ENCODE data around the gene TBX19. TPM values are rescaled to one million over a fixed set of nuclear protein-coding genes. Genes with fewer than 3 reads are reported as not detected.

TBX19 gene
- total RNA-seq, 5 donors from 2014 or later (not counting 1 experiment from before 2014, with no cell fraction given), result 2.8 to 3.9 (median 3.5) TPM

DNA sequence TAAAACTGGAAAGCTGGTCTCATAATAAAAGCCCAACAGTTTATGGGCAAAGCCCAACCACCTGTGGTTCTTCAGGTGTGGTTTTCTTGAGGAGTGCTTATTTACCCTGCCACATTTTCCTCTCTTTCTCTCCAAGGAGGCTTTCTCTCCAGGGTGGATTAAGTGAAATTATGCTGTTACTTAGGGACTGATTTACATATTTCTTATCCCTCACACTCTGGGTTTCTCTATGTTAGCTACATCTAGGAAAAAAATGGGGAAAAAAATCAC lies 4.8 kb downstream of the TBX19 start:
- H3K36me3 ChIP-seq (ENCODE audit: control insufficient read depth in 2 of 2, extremely low read depth in 1 of 2, insufficient read depth in 1 of 2, low read length in 1 of 2), result no peaks in the 10 kb centered on the region
- no peak for ATAC-seq (replicated peaks in 1 of 4)

GRCh38 chr1:168285971-168286927 lies 5.6 kb downstream of the TBX19 start:
- Mint-ChIP-seq H3K27ac (no peak overlapping the region), H3K27me3 (no peaks in the 10 kb centered on the region), H3K36me3 (peaks cover 19% of the 10 kb centered on the region), H3K4me1 (peaks cover 16 to 23% (median 22%) of the 10 kb centered on the region in 3 donors), H3K4me3 (no peak overlapping the region), H3K9me3 (no peaks in the 10 kb centered on the region)
- Histone ChIP-seq H3K27ac (ENCODE audit: low read length) (no peak overlapping the region), H3K27me3 (replicated peaks in 1 of 2; ENCODE audit: control insufficient read depth in 2 of 2, extremely low read depth in 1 of 2, insufficient read depth in 2 of 2, low read length in 1 of 2) (no peaks in the 10 kb centered on the region), H3K4me1 (ENCODE audit: control insufficient read depth in 1 of 2, extremely low read depth in 1 of 2, insufficient read depth in 2 of 2, low read length in 2 of 2) (no peaks in the 10 kb centered on the region), H3K36me3 (ENCODE audit: control insufficient read depth in 2 of 2, extremely low read depth in 1 of 2, insufficient read depth in 1 of 2, low read length in 1 of 2) (no peaks in the 10 kb centered on the region), H3K9me3 (no peaks in the 10 kb centered on the region), H3K4me3 (ENCODE audit: control insufficient read depth in 1 of 2, extremely low read depth in 1 of 2, low read length in 1 of 2) (no peak overlapping the region)
- WGBS (ENCODE audit: insufficient coverage), result no CpG with 5 or more reads among the region's 4 CpGs
- ChIA-PET CTCF (interaction anchor here in 1 of 2 donors (0.6 kb wide), 1 partner anchor 404 kb away, joined by 4 read pairs; no protein-coding TSS in a partner anchor), POLR2A (interaction anchor here in 1 of 2 donors (0.5 kb wide), 1 partner anchor 1166 kb away, joined by 5 read pairs; no protein-coding TSS in a partner anchor)
- ATAC-seq (replicated peaks in 1 of 4) (no peak), DNase-seq (no peak)

More for the DNA sequence above, 4.8 kb downstream of the TBX19 start:
- Mint-ChIP-seq H3K36me3 (peaks cover 25% of the 10 kb centered on the region), H3K4me3 (no peak overlapping the region), H3K9me3 (no peaks in the 10 kb centered on the region), H3K4me1 (peaks cover 16 to 23% (median 22%) of the 10 kb centered on the region in 3 donors), H3K27ac (no peak overlapping the region), H3K27me3 (no peaks in the 10 kb centered on the region)
- no peaks in the 10 kb centered on the region for H3K27me3 ChIP-seq (replicated peaks in 1 of 2; ENCODE audit: control insufficient read depth in 2 of 2, extremely low read depth in 1 of 2, insufficient read depth in 2 of 2, low read length in 1 of 2)
- no peaks in the 10 kb centered on the region for H3K9me3 ChIP-seq
- POLR2A ChIA-PET, result interaction anchor here in 1 of 2 donors (0.8 kb wide), 1 partner anchor 903 kb away, joined by 9 read pairs; no protein-coding TSS in a partner anchor
- H3K4me3 ChIP-seq (ENCODE audit: control insufficient read depth in 1 of 2, extremely low read depth in 1 of 2, low read length in 1 of 2), result no peak overlapping the region
- H3K4me1 ChIP-seq (ENCODE audit: control insufficient read depth in 1 of 2, extremely low read depth in 1 of 2, insufficient read depth in 2 of 2, low read length in 2 of 2), result no peaks in the 10 kb centered on the region
- H3K27ac ChIP-seq (ENCODE audit: low read length), result no peak overlapping the region
- DNase-seq, result no peak
- CTCF ChIA-PET, result no interaction called here

- H3K4me1 ChIP-seq (ENCODE audit: control insufficient read depth in 1 of 2, extremely low read depth in 1 of 2, insufficient read depth in 2 of 2, low read length in 2 of 2), result no peaks in the 10 kb centered on the region
- ChIA-PET POLR2A (no interaction called here), CTCF (interaction anchor here (0.6 to 0.7 kb wide), 3 partner anchors 8 to 405 kb away, joined by 3 to 4 read pairs (median 3); no protein-coding TSS in a partner anchor)
- DNase-seq (no peak), ATAC-seq (replicated peaks in 1 of 4) (peak in 1 of 4 experiments; percentile 53)
- WGBS (ENCODE audit: insufficient coverage), result no CpG with 5 or more reads among the region's 1 CpG
- no peak overlapping the region for H3K27ac ChIP-seq (ENCODE audit: low read length)
- Mint-ChIP-seq H3K27ac (peak overlapping the region in 1 of 2 donors; percentile 28), H3K27me3 (no peaks in the 10 kb centered on the region), H3K4me1 (peaks cover 16 to 23% (median 22%) of the 10 kb centered on the region in 3 donors), H3K4me3 (no peak overlapping the region), H3K9me3 (no peaks in the 10 kb centered on the region), H3K36me3 (peaks cover 17% of the 10 kb centered on the region)
- H3K4me3 ChIP-seq (ENCODE audit: control insufficient read depth in 1 of 2, extremely low read depth in 1 of 2, low read length in 1 of 2), result no peak overlapping the region
- no peaks in the 10 kb centered on the region for H3K27me3 ChIP-seq (replicated peaks in 1 of 2; ENCODE audit: control insufficient read depth in 2 of 2, extremely low read depth in 1 of 2, insufficient read depth in 2 of 2, low read length in 1 of 2)
- no peaks in the 10 kb centered on the region for H3K36me3 ChIP-seq (ENCODE audit: control insufficient read depth in 2 of 2, extremely low read depth in 1 of 2, insufficient read depth in 1 of 2, low read length in 1 of 2)
- no peaks in the 10 kb centered on the region for H3K9me3 ChIP-seq
Measured at GRCh38 chr1:168287237-168287664, 6.6 kb downstream of the TBX19 start.

- Mint-ChIP-seq H3K4me3 (no peak overlapping the region), H3K27me3 (no peaks in the 10 kb centered on the region), H3K27ac (no peak overlapping the region), H3K36me3 (peaks cover 19% of the 10 kb centered on the region), H3K9me3 (no peaks in the 10 kb centered on the region), H3K4me1 (peaks cover 16 to 23% (median 22%) of the 10 kb centered on the region in 3 donors)
- CTCF ChIA-PET, result no interaction called here
- Histone ChIP-seq H3K27me3 (replicated peaks in 1 of 2; ENCODE audit: control insufficient read depth in 2 of 2, extremely low read depth in 1 of 2, insufficient read depth in 2 of 2, low read length in 1 of 2) (no peaks in the 10 kb centered on the region), H3K36me3 (ENCODE audit: control insufficient read depth in 2 of 2, extremely low read depth in 1 of 2, insufficient read depth in 1 of 2, low read length in 1 of 2) (peaks cover 0 to 2% of the 10 kb centered on the region in 2 donors), H3K4me3 (ENCODE audit: control insufficient read depth in 1 of 2, extremely low read depth in 1 of 2, low read length in 1 of 2) (no peak overlapping the region), H3K4me1 (ENCODE audit: control insufficient read depth in 1 of 2, extremely low read depth in 1 of 2, insufficient read depth in 2 of 2, low read length in 2 of 2) (no peaks in the 10 kb centered on the region), H3K9me3 (no peaks in the 10 kb centered on the region), H3K27ac (ENCODE audit: low read length) (no peak overlapping the region)
- POLR2A ChIA-PET, result no interaction called here
- no peak for ATAC-seq (replicated peaks in 1 of 4)
- DNase-seq, result no peak
- no CpG with 5 or more reads among the region's 3 CpGs for WGBS (ENCODE audit: insufficient coverage)
Measured at GRCh38 chr1:168288311-168289052, 7.8 kb downstream of the TBX19 start.

DNA sequence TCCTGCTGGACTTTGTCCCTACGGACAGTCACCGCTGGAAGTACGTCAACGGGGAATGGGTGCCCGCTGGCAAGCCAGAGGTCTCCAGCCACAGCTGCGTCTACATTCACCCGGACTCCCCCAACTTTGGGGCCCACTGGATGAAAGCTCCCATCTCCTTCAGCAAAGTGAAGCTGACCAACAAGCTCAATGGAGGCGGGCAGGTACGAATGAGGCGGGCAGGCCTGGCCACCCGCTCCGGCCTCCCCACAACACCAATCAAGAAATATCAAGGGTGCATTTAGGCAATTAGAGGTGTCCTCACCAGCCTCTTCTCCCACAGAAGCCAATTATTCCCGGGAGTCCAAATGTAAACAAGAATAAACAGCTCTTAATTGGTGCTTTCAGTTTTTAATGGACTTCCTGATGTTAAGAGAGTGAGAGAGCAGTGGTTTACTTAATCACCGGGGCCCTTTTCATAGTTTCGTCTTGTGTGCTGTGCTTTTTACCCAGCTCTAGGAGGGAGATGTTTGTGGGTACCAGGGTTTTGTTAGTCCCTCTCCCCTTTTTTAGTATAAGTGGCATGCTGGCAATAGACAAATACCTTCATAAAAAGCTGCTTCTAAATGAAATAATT lies 10.7 kb downstream of the TBX19 start:
- H3K36me3 ChIP-seq (ENCODE audit: control insufficient read depth in 2 of 2, extremely low read depth in 1 of 2, insufficient read depth in 1 of 2, low read length in 1 of 2), result peaks cover 2 to 3% of the 10 kb centered on the region in 2 donors
- H3K4me3 Mint-ChIP-seq, result no peak overlapping the region
- no peak overlapping the region for H3K27ac Mint-ChIP-seq
- H3K9me3 ChIP-seq, result no peaks in the 10 kb centered on the region
- peaks cover 10 to 11% (median 10%) of the 10 kb centered on the region in 3 donors for H3K4me1 Mint-ChIP-seq
- no peaks in the 10 kb centered on the region for H3K9me3 Mint-ChIP-seq
- 100% methylated on average over 12 of the region's 15 CpGs for WGBS (ENCODE audit: insufficient coverage)
- H3K4me1 ChIP-seq (ENCODE audit: control insufficient read depth in 1 of 2, extremely low read depth in 1 of 2, insufficient read depth in 2 of 2, low read length in 2 of 2), result no peaks in the 10 kb centered on the region
- POLR2A ChIA-PET, result interaction anchor here in 1 of 2 donors (0.5 kb wide), 1 partner anchor 589 kb away, joined by 5 read pairs; no protein-coding TSS in a partner anchor
- no peak overlapping the region for H3K27ac ChIP-seq (ENCODE audit: low read length)
- ATAC-seq (replicated peaks in 1 of 4) (no peak), DNase-seq (no peak)
- H3K4me3 ChIP-seq (ENCODE audit: control insufficient read depth in 1 of 2, extremely low read depth in 1 of 2, low read length in 1 of 2), result no peak overlapping the region
- peaks cover 21% of the 10 kb centered on the region for H3K36me3 Mint-ChIP-seq
- no peaks in the 10 kb centered on the region for H3K27me3 ChIP-seq (replicated peaks in 1 of 2; ENCODE audit: control insufficient read depth in 2 of 2, extremely low read depth in 1 of 2, insufficient read depth in 2 of 2, low read length in 1 of 2)
- no peaks in the 10 kb centered on the region for H3K27me3 Mint-ChIP-seq
- CTCF ChIA-PET, result no interaction called here

DNA sequence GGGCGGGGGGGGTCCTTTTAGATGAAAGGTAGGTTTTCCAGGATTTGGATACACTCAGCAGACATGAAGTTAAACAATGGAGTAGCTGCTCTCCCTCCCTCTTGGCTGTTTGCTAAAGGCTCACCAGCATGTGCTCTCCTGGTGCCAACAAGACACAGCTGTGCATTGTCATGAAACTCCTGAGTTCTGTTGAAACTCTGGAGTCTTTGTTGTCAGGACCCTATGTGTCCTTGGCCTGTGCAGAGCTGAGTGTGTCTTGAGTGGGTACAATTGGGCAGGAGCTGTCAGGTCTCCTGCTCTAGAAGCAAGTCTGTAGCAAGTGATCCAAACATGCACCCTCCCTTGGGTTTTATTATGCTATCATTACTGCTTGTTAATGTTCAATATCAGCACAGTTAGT lies 12.7 kb downstream of the TBX19 start:
- peaks cover 20% of the 10 kb centered on the region for H3K36me3 Mint-ChIP-seq
- CTCF ChIA-PET, result no interaction called here
- Histone ChIP-seq H3K27me3 (replicated peaks in 1 of 2; ENCODE audit: control insufficient read depth in 2 of 2, extremely low read depth in 1 of 2, insufficient read depth in 2 of 2, low read length in 1 of 2) (no peaks in the 10 kb centered on the region), H3K36me3 (ENCODE audit: control insufficient read depth in 2 of 2, extremely low read depth in 1 of 2, insufficient read depth in 1 of 2, low read length in 1 of 2) (peaks cover 2 to 3% of the 10 kb centered on the region in 2 donors), H3K9me3 (no peaks in the 10 kb centered on the region), H3K4me1 (ENCODE audit: control insufficient read depth in 1 of 2, extremely low read depth in 1 of 2, insufficient read depth in 2 of 2, low read length in 2 of 2) (no peaks in the 10 kb centered on the region), H3K27ac (ENCODE audit: low read length) (no peak overlapping the region), H3K4me3 (ENCODE audit: control insufficient read depth in 1 of 2, extremely low read depth in 1 of 2, low read length in 1 of 2) (no peak overlapping the region)
- H3K4me1 Mint-ChIP-seq, result no peaks in the 10 kb centered on the region
- POLR2A ChIA-PET, result interaction anchor here in 1 of 2 donors (0.6 kb wide), 2 partner anchors 17 to 101 kb away, joined by 3 read pairs; no protein-coding TSS in a partner anchor
- no peaks in the 10 kb centered on the region for H3K27me3 Mint-ChIP-seq
- no CpG with 5 or more reads among the region's 1 CpG for WGBS (ENCODE audit: insufficient coverage)
- no peak for DNase-seq
- no peaks in the 10 kb centered on the region for H3K9me3 Mint-ChIP-seq
- H3K4me3 Mint-ChIP-seq, result no peak overlapping the region
- no peak for ATAC-seq (replicated peaks in 1 of 4)
- H3K27ac Mint-ChIP-seq, result no peak overlapping the region
